PC-9 (cell line): Measurements from ENCODE around the gene ARMH2. TPM values are rescaled to one million over a fixed set of nuclear protein-coding genes. Genes with fewer than 3 reads are reported as not detected.

ENCODE experiments used
- BruUV-seq: library from RNA; stranded (reverse); fragments of 400-500 nt; replicated peaks from 2 replicates; lab custom pipeline; 2021; lab: Mats Ljungman, UMichigan
- CTCF ChIA-PET: fragments of 300-600 bp; sonication (Branson Sonifier 250); formaldehyde crosslinking; loops from one replicate; lab custom pipeline; 2022; ENCODE audit warnings: antibody characterized with exemption; lab: Charles Lee
- POLR2A ChIA-PET: fragments of 300-600 bp; sonication (Branson Sonifier 250); formaldehyde crosslinking; loops from one replicate; lab custom pipeline; 2022; ENCODE audit warnings: antibody characterized with exemption; ENCODE audit not compliant: unreplicated experiment; lab: Charles Lee
- DNase-seq, 2 experiments: peaks; one replicate each; pipeline versions ENCODE4 v3.0.0 to v3.0.0-alpha.2; 2015 to 2022; ENCODE audit warnings: mixed read lengths in 1 of 2
- H2AFZ ChIP-seq: fragments of 200-600 bp; sonication (generic); 2 replicates; pipeline ENCODE4 v1.8.1; 2017; ENCODE audit warnings: antibody characterized with exemption
- H3F3A ChIP-seq: fragments of 200-600 bp; sonication (generic); 2 replicates; pipeline ENCODE4 v1.8.1; 2017; ENCODE audit warnings: antibody characterized with exemption, mild to moderate bottlenecking, low read depth; ENCODE audit not compliant: insufficient read depth
- H3K27ac ChIP-seq: fragments of 200-600 bp; sonication (generic); 2 replicates; pipeline ENCODE4 v1.6.1; 2016; ENCODE audit warnings: mixed run types
- H3K27me3 ChIP-seq: fragments of 200-600 bp; sonication (generic); 2 replicates; pipeline ENCODE4 v1.6.1; 2016; ENCODE audit warnings: low read depth, mixed run types; ENCODE audit not compliant: insufficient read depth
- H3K36me3 ChIP-seq: fragments of 200-600 bp; sonication (generic); 2 replicates; pipeline ENCODE4 v1.6.1; 2016; ENCODE audit warnings: low read depth, mixed run types
- H3K4me1 ChIP-seq: fragments of 200-600 bp; sonication (generic); replicated peaks from 2 replicates; pipeline ENCODE4 v1.6.1; 2016; ENCODE audit warnings: mixed run types; ENCODE audit not compliant: insufficient read depth
- H3K4me2 ChIP-seq: fragments of 200-600 bp; sonication (generic); 2 replicates; pipeline ENCODE4 v1.6.1; 2017; ENCODE audit warnings: mixed run types
- H3K4me3 ChIP-seq: fragments of 200-600 bp; sonication (generic); 2 replicates; pipeline ENCODE4 v1.6.1; 2016; ENCODE audit warnings: mixed run types
- H3K79me2 ChIP-seq: fragments of 200-600 bp; sonication (generic); 2 replicates; pipeline ENCODE4 v1.6.1; 2017; ENCODE audit warnings: low read depth, mixed run types
- H3K9me2 ChIP-seq: fragments of 200-600 bp; sonication (generic); 2 replicates; pipeline ENCODE4 v1.8.1; 2017; ENCODE audit warnings: mild to moderate bottlenecking; ENCODE audit not compliant: insufficient read depth
- H3K9me3 ChIP-seq: fragments of 200-600 bp; sonication (generic); 2 replicates; pipeline ENCODE4 v1.8.1; 2016; ENCODE audit warnings: low read depth; ENCODE audit not compliant: insufficient read depth
- H4K20me1 ChIP-seq: fragments of 200-600 bp; sonication (generic); 2 replicates; pipeline ENCODE4 v1.8.1; 2017; ENCODE audit not compliant: insufficient read depth
- EZH2 ChIP-seq: fragments of 200-600 bp; sonication (generic); IDR thresholded peaks from 2 replicates; pipeline ENCODE4 v1.8.0; 2017; ENCODE audit warnings: antibody characterized with exemption, low read depth
- intact Hi-C: fragments of 100-400 bp; cut with micrococcal nuclease; formaldehyde crosslinking; loops from one replicate; pipeline ENCODE4 v1.10.0; 2022; ENCODE audit not compliant: unreplicated experiment
- total RNA-seq: library from RNA; stranded (reverse); gene quantifications from 2 replicates; pipeline ENCODE4 v1.2.3, GENCODE V29; 2021
- TF ChIP-seq, protein P1 (sequence below): fragments of 200-600 bp; sonication (generic); conservative IDR thresholded peaks from 2 replicates; pipeline ENCODE4 v1.6.1; 2017; ENCODE audit warnings: mixed run types, antibody characterized with exemption, mild to moderate bottlenecking, moderate library complexity

ARMH2 gene
- total RNA-seq, 1 experiment from 2014 or later = not detected

DNA sequence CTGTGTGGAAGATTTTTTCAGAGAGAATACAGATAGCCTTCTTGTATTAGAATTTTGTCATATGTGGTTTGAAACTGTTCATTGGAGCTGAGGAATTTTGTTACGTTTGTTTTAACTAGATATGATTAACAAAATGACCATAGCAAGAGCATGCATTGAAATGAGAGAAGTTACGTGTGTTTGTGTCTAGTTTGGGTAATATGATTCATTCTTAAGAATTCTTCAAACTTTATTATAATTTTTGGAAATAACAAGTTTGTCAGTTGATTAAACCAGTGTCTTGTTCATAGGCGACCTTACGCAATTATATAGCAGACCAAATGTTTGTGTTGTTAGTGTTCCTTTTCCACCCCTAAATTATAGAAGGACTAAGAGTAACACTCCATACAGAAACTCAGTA lies 18.5 kb downstream of the ARMH2 start:
- Histone ChIP-seq H3K4me3 (no peak overlapping the region), H4K20me1 (no peaks in the 10 kb centered on the region), H3K9me3 (no peaks in the 10 kb centered on the region), H3K79me2 (peaks cover 63% of the 10 kb centered on the region), H2AFZ (no peak overlapping the region), H3K9me2 (no peaks in the 10 kb centered on the region), H3K27ac (peak overlapping the region; percentile 69), H3F3A (peaks cover 14% of the 10 kb centered on the region; the same call in 1 of the 2 replicates), H3K36me3 (peaks cover 52% of the 10 kb centered on the region), H3K4me1 (peaks cover 45% of the 10 kb centered on the region), H3K4me2 (peak overlapping the region; percentile 47; the same call in 1 of the 2 replicates), H3K27me3 (no peaks in the 10 kb centered on the region)
- POLR2A ChIA-PET = no interaction called here
- BruUV-seq = no TSS peak
- no peak for TF ChIP-seq EZH2
- TF ChIP-seq, protein P1, sequence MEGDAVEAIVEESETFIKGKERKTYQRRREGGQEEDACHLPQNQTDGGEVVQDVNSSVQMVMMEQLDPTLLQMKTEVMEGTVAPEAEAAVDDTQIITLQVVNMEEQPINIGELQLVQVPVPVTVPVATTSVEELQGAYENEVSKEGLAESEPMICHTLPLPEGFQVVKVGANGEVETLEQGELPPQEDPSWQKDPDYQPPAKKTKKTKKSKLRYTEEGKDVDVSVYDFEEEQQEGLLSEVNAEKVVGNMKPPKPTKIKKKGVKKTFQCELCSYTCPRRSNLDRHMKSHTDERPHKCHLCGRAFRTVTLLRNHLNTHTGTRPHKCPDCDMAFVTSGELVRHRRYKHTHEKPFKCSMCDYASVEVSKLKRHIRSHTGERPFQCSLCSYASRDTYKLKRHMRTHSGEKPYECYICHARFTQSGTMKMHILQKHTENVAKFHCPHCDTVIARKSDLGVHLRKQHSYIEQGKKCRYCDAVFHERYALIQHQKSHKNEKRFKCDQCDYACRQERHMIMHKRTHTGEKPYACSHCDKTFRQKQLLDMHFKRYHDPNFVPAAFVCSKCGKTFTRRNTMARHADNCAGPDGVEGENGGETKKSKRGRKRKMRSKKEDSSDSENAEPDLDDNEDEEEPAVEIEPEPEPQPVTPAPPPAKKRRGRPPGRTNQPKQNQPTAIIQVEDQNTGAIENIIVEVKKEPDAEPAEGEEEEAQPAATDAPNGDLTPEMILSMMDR = no peak
- DNase-seq = no peak
- CTCF ChIA-PET = interaction anchor here (0.6 kb wide), 1 partner anchor 17 kb away, joined by 3 read pairs; no protein-coding TSS in a partner anchor
- intact Hi-C loops = no loop called here

DNA sequence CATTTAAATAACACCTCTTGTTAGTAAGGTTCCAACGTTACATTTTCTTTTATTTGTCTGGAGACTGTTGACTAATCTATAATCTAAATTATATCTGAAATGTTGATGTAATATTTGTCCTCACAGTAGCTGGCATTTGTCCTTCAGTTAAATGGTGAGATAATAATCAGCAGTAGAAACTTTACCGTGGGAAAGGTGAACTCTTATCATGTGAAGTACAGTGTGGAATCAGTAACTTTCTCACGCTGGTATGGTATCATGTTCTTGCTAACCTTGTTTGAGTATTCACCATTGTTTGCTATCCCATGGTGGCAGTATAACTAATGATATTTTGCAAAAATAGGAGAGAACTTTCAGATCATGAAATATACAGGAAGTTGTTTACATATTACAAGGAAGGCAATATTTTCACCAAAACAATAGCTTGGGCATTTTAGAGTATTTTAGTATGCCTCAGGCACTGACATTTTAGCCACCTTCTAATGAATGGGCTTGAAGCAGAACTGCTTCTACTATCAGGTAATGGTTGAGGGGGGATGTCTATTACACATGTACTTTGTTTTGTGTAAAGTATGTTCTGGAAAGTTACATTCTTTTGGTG lies 19.2 kb downstream of the ARMH2 start:
- Histone ChIP-seq H3K27ac (peak overlapping the region; percentile 69), H2AFZ (no peak overlapping the region), H3K36me3 (peaks cover 45% of the 10 kb centered on the region), H3K9me2 (no peaks in the 10 kb centered on the region), H3K27me3 (no peaks in the 10 kb centered on the region), H3K4me3 (no peak overlapping the region), H3K4me1 (peaks cover 45% of the 10 kb centered on the region), H3K79me2 (peaks cover 63% of the 10 kb centered on the region), H3K4me2 (peak overlapping the region; percentile 47), H3F3A (peaks cover 14% of the 10 kb centered on the region; the same call in 1 of the 2 replicates), H3K9me3 (no peaks in the 10 kb centered on the region), H4K20me1 (no peaks in the 10 kb centered on the region)
- TF ChIP-seq, protein P1 = no peak
- no peak for TF ChIP-seq EZH2
- intact Hi-C loops = loop anchor here (2.0 to 5.0 kb wide), 2 partner anchors 132 to 291 kb away; partner anchors contain the start of gene KIAA0319
- peak in 1 of 2 experiments; percentile 87 for DNase-seq
- no TSS peak for BruUV-seq
- CTCF ChIA-PET = interaction anchor here (0.6 kb wide), 1 partner anchor 17 kb away, joined by 3 read pairs; no protein-coding TSS in a partner anchor
- POLR2A ChIA-PET = interaction anchor here (0.6 kb wide), 1 partner anchor 938 kb away, joined by 3 read pairs; no protein-coding TSS in a partner anchor

DNA sequence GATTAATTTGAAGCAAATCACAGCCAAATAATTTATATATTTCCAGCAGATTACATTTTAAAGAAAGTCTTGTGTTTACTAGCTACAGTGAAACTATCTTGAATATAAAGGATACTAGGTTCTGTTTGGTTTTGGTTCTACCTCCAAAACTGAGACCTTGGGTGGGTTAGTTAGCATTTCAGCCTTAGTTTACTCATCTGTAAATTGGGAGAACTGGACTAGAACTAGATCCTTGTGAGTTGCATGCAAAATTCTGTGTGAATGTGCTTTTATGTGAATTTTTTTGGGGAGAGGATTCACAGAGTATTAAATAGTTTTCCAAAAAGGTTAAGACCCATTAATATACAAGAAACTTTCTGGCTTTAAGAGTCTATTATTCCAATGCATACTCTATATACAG lies 19.8 kb downstream of the ARMH2 start:
- intact Hi-C loops = loop anchor here (2.0 to 5.0 kb wide), 2 partner anchors 132 to 292 kb away; partner anchors contain the start of gene KIAA0319
- BruUV-seq = no TSS peak
- Histone ChIP-seq H3K4me1 (peaks cover 45% of the 10 kb centered on the region), H3F3A (peaks cover 14% of the 10 kb centered on the region; the same call in 1 of the 2 replicates), H3K27me3 (no peaks in the 10 kb centered on the region), H3K27ac (peak overlapping the region; percentile 69), H3K9me2 (no peaks in the 10 kb centered on the region), H2AFZ (no peak overlapping the region), H3K36me3 (peaks cover 40% of the 10 kb centered on the region), H4K20me1 (no peaks in the 10 kb centered on the region), H3K9me3 (no peaks in the 10 kb centered on the region), H3K79me2 (peaks cover 63% of the 10 kb centered on the region), H3K4me3 (peak overlapping the region; percentile 14; the same call in 1 of the 2 replicates), H3K4me2 (peak overlapping the region; percentile 47)
- ChIA-PET POLR2A (interaction anchor here (0.6 kb wide), 1 partner anchor 939 kb away, joined by 3 read pairs; no protein-coding TSS in a partner anchor), CTCF (no interaction called here)
- DNase-seq = no peak
- TF ChIP-seq, protein P1 = no peak
